PC-3 (cell line): Measurements from ENCODE around the gene LLGL2. TPM values are rescaled to one million over a fixed set of nuclear protein-coding genes. Genes with fewer than 3 reads are reported as not detected.

Experiments used
- ATAC-seq: fragments of 200-7000 bp; cut with Tn5 transposase; 2 replicates; pipeline ENCODE4 v1.9.1; 2020; ENCODE audit warnings: mild to moderate bottlenecking, moderate library complexity
- BruUV-seq: library from RNA; stranded (reverse); fragments of 400-500 nt; replicated peaks from 2 replicates; lab custom pipeline; 2021; lab: Mats Ljungman, UMichigan
- CTCF ChIA-PET: fragments of 300-600 bp; sonication (Branson Sonifier 250); formaldehyde crosslinking; loops from one replicate; lab custom pipeline; 2022; ENCODE audit warnings: antibody characterized with exemption; lab: Charles Lee
- POLR2A ChIA-PET: fragments of 300-600 bp; sonication (Branson Sonifier 250); formaldehyde crosslinking; loops from one replicate; lab custom pipeline; 2022; ENCODE audit warnings: antibody characterized with exemption; ENCODE audit not compliant: unreplicated experiment; lab: Charles Lee
- DNase-seq: peaks from one replicate; pipeline ENCODE4 v3.0.0-alpha.2; 2015
- H2AFZ ChIP-seq: fragments of 300-600 bp; sonication (generic); 2 replicates; pipeline ENCODE4 v1.6.0; 2016; ENCODE audit warnings: antibody characterized with exemption, low read length
- H3F3A ChIP-seq: fragments of 300-600 bp; sonication (generic); one replicate; pipeline ENCODE4 v1.6.0; 2017; ENCODE audit warnings: antibody characterized with exemption, low read length, control low read depth, mild to moderate bottlenecking; ENCODE audit not compliant: unreplicated experiment
- H3K27ac ChIP-seq: fragments of 300-600 bp; sonication (generic); 2 replicates; pipeline ENCODE4 v1.5.1; 2016; ENCODE audit warnings: mild to moderate bottlenecking, low read length
- H3K27me3 ChIP-seq: fragments of 300-600 bp; sonication (generic); 2 replicates; pipeline ENCODE4 v1.6.1; 2016; ENCODE audit warnings: low read length, mixed read lengths
- H3K36me3 ChIP-seq: fragments of 300-600 bp; sonication (generic); 2 replicates; pipeline ENCODE4 v1.6.1; 2016; ENCODE audit warnings: low read depth, mixed run types, low read length, mixed read lengths
- H3K4me1 ChIP-seq: fragments of 300-600 bp; sonication (generic); 2 replicates; pipeline ENCODE4 v1.5.1; 2016; ENCODE audit warnings: low read length; ENCODE audit not compliant: insufficient read depth
- H3K4me2 ChIP-seq: fragments of 300-600 bp; sonication (generic); 2 replicates; pipeline ENCODE4 v1.6.0; 2016; ENCODE audit warnings: low read length
- H3K4me3 ChIP-seq: fragments of 300-600 bp; sonication (generic); 2 replicates; pipeline ENCODE4 v1.5.1; 2016; ENCODE audit warnings: mild to moderate bottlenecking, low read length, mixed read lengths
- H3K79me2 ChIP-seq: fragments of 300-600 bp; sonication (generic); 2 replicates; pipeline ENCODE4 v1.6.1; 2017; ENCODE audit warnings: low read length, mixed read lengths
- H3K9ac ChIP-seq: fragments of 300-600 bp; sonication (generic); 2 replicates; pipeline ENCODE4 v1.6.0; 2016; ENCODE audit warnings: mild to moderate bottlenecking, low read length
- H3K9me2 ChIP-seq: fragments of 300-600 bp; sonication (generic); replicated peaks from 2 replicates; pipeline ENCODE4 v1.6.1; 2016; ENCODE audit warnings: mixed run types, low read length, mixed read lengths
- H3K9me3 ChIP-seq: fragments of 300-600 bp; sonication (generic); 2 replicates; pipeline ENCODE4 v1.6.1; 2016; ENCODE audit warnings: low read length, mixed read lengths
- H4K20me1 ChIP-seq: fragments of 300-600 bp; sonication (generic); 2 replicates; pipeline ENCODE4 v1.6.1; 2016; ENCODE audit warnings: low read length, mixed read lengths
- EZH2 ChIP-seq: fragments of 300-600 bp; sonication (generic); IDR thresholded peaks from one replicate; pipeline ENCODE4 v1.6.1; 2017; ENCODE audit warnings: antibody characterized with exemption, mild to moderate bottlenecking, low read length; ENCODE audit not compliant: unreplicated experiment
- EZH2phosphoT487 ChIP-seq: fragments of 300-600 bp; sonication (generic); IDR thresholded peaks from 2 replicates; pipeline ENCODE4 v1.6.1; 2018; ENCODE audit warnings: mild to moderate bottlenecking, antibody characterized with exemption, low read length, borderline replicate concordance
- intact Hi-C: fragments of 100-400 bp; cut with micrococcal nuclease; formaldehyde crosslinking; loops from 2 replicates; pipeline ENCODE4 v1.9.0; 2023
- total RNA-seq: library from RNA; depleted of rRNA; stranded (reverse); fragments of >200 nt; gene quantifications from 2 replicates; pipeline ENCODE4 v1.2.3, GENCODE V29; 2014
- TF ChIP-seq, protein P1 (sequence below): fragments of 300-600 bp; sonication (generic); conservative IDR thresholded peaks from 2 replicates; pipeline ENCODE4 v1.5.1; 2017; ENCODE audit warnings: antibody characterized with exemption, low read depth, mild to moderate bottlenecking, low read length

Gene LLGL2
- total RNA-seq, 1 experiment from 2014 or later: 92.9 TPM

- POLR2A ChIA-PET: interaction anchor here (1.0 kb wide), 1 partner anchor 134 kb away, joined by 3 read pairs; no protein-coding TSS in a partner anchor
- H2AFZ ChIP-seq: peak overlapping the region; percentile 63
Observed at GRCh38 chr17:75550139-75550465, 24.6 kb downstream of the LLGL2 start.

DNA sequence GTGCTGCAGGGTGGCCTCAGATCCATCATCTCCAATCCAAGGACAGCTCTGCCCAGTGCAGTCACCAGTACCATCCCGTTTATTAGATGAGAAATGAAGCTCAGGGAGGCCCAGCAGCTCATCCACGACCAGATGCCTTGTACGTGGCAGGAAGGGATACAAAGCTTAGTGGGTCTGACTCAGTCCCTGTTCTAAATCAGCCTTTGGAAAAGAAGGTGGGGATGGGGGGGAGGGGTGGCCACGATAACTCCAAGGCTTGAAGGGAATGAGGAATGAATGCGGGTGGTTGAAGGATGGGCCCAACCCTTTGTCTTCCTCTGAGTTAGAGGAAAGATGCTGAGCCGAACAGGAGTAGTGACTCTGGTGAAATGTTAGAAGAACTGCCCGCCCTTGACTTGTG, 25.8 kb downstream of the LLGL2 start:
- TF ChIP-seq EZH2 (no peak), EZH2phosphoT487 (no peak)
- TF ChIP-seq, protein P1, sequence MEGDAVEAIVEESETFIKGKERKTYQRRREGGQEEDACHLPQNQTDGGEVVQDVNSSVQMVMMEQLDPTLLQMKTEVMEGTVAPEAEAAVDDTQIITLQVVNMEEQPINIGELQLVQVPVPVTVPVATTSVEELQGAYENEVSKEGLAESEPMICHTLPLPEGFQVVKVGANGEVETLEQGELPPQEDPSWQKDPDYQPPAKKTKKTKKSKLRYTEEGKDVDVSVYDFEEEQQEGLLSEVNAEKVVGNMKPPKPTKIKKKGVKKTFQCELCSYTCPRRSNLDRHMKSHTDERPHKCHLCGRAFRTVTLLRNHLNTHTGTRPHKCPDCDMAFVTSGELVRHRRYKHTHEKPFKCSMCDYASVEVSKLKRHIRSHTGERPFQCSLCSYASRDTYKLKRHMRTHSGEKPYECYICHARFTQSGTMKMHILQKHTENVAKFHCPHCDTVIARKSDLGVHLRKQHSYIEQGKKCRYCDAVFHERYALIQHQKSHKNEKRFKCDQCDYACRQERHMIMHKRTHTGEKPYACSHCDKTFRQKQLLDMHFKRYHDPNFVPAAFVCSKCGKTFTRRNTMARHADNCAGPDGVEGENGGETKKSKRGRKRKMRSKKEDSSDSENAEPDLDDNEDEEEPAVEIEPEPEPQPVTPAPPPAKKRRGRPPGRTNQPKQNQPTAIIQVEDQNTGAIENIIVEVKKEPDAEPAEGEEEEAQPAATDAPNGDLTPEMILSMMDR: no peak
- BruUV-seq: no TSS peak
- CTCF ChIA-PET: interaction anchor here (0.5 kb wide), 1 partner anchor 933 kb away, joined by 3 read pairs; no protein-coding TSS in a partner anchor

More at GRCh38 chr17:75550139-75550465, 24.6 kb downstream of the LLGL2 start:
- Histone ChIP-seq H3K79me2 (peaks cover 4% of the 10 kb centered on the region), H3K27me3 (no peaks in the 10 kb centered on the region), H3K9ac (peak overlapping the region; percentile 91), H3K4me3 (peak overlapping the region; percentile 57; the same call in 1 of the 2 replicates), H3K4me1 (peaks cover 30% of the 10 kb centered on the region), H3K27ac (peak overlapping the region; percentile 98), H3K9me2 (no peaks in the 10 kb centered on the region), H3K9me3 (no peaks in the 10 kb centered on the region), H3F3A (no peaks in the 10 kb centered on the region), H3K4me2 (peak overlapping the region; percentile 89), H4K20me1 (no peaks in the 10 kb centered on the region), H3K36me3 (no peaks in the 10 kb centered on the region)
- DNase-seq: no peak
- BruUV-seq: no TSS peak
- TF ChIP-seq EZH2: no peak
- TF ChIP-seq, protein P1: no peak
- TF ChIP-seq EZH2phosphoT487: no peak
- CTCF ChIA-PET: interaction anchor here (0.6 to 2.9 kb wide), 2 partner anchors 25 to 33 kb away, joined by 5 to 18 read pairs; partner anchors contain the start of genes LLGL2 and TSEN54
- ATAC-seq: no peak
- intact Hi-C loops: no loop called here

More for the DNA sequence above, 25.8 kb downstream of the LLGL2 start:
- no peak for ATAC-seq
- Histone ChIP-seq H3K9me3 (no peaks in the 10 kb centered on the region), H3K79me2 (peaks cover 4% of the 10 kb centered on the region), H2AFZ (no peak overlapping the region), H3K27ac (peak overlapping the region; percentile 98), H3K9me2 (no peaks in the 10 kb centered on the region), H4K20me1 (no peaks in the 10 kb centered on the region), H3F3A (no peaks in the 10 kb centered on the region), H3K9ac (no peak overlapping the region), H3K27me3 (no peaks in the 10 kb centered on the region), H3K4me1 (peaks cover 33% of the 10 kb centered on the region), H3K36me3 (no peaks in the 10 kb centered on the region), H3K4me2 (no peak overlapping the region), H3K4me3 (no peak overlapping the region)
- DNase-seq: peak; percentile 26
- POLR2A ChIA-PET: no interaction called here
- intact Hi-C loops: no loop called here
